Liver (tissue), 9 donors: ENCODE data around the gene CACNA1B. TPM values are rescaled to one million over a fixed set of nuclear protein-coding genes. Genes with fewer than 3 reads are reported as not detected.

Source experiments
- DNase-seq: peaks from one replicate; pipeline ENCODE4 v3.0.0-alpha.2; 2017; ENCODE audit warnings: low spot score
- H3K27ac ChIP-seq, 2 donors: one replicate each; pipeline ENCODE4 v1.7.0; 2013; ENCODE audit warnings: inconsistent platforms in 2 of 2, low read length in 2 of 2, control low read depth in 1 of 2, low read depth in 1 of 2, mild to moderate bottlenecking in 1 of 2
- H3K27me3 ChIP-seq, 4 donors: one replicate each; pipeline versions ENCODE4 v1.6.1 to v1.7.0; 2013; ENCODE audit warnings: low read length in 3 of 4, inconsistent platforms in 1 of 4, mild to moderate bottlenecking in 1 of 4, moderate library complexity in 1 of 4; ENCODE audit not compliant: control insufficient read depth in 4 of 4, insufficient read depth in 4 of 4
- H3K36me3 ChIP-seq, 4 donors: one replicate each; pipeline versions ENCODE4 v1.6.1 to v1.7.0; 2013; ENCODE audit warnings: low read length in 3 of 4, mild to moderate bottlenecking in 3 of 4, low read depth in 1 of 4, moderate library complexity in 1 of 4; ENCODE audit not compliant: control insufficient read depth in 4 of 4, insufficient read depth in 3 of 4
- H3K4me1 ChIP-seq, 4 donors: one replicate each; pipeline versions ENCODE4 v1.6.1 to v1.7.0; 2013; ENCODE audit warnings: low read length in 3 of 4, mild to moderate bottlenecking in 3 of 4, moderate library complexity in 1 of 4; ENCODE audit not compliant: control insufficient read depth in 4 of 4, insufficient read depth in 4 of 4
- H3K4me3 ChIP-seq, 3 donors: one replicate each; pipeline versions ENCODE4 v1.6.1 to v1.7.0; 2013; ENCODE audit warnings: low read length in 3 of 3, control low read depth in 1 of 3, low read depth in 1 of 3, mild to moderate bottlenecking in 1 of 3
- H3K9ac ChIP-seq, 2 donors: one replicate each; pipeline ENCODE4 v1.7.0; 2013; ENCODE audit warnings: low read length in 2 of 2, mild to moderate bottlenecking in 2 of 2, moderate library complexity in 2 of 2, control low read depth in 1 of 2, low read depth in 1 of 2
- H3K9me3 ChIP-seq, 4 donors: one replicate each; pipeline versions ENCODE4 v1.6.1 to v1.7.0; 2013; ENCODE audit warnings: low read length in 3 of 4; ENCODE audit not compliant: control insufficient read depth in 4 of 4
- ATF3 ChIP-seq: IDR thresholded peaks from 2 replicates; pipeline ENCODE4 v1.6.1; 2016; ENCODE audit warnings: antibody characterized with exemption
- CTCF ChIP-seq: fragments of 150-350 bp; IDR thresholded peaks from 2 replicates; pipeline ENCODE4 v1.5.1; 2017; ENCODE audit warnings: improper control_type of control experiment, low read depth, low read length; ENCODE audit not compliant: missing input control
- EGR1 ChIP-seq, 2 donors: IDR thresholded peaks; 2 replicates each; pipeline ENCODE4 v1.6.1; 2016 to 2018; ENCODE audit warnings: antibody characterized with exemption in 2 of 2, low read depth in 2 of 2
- FOXA1 ChIP-seq: IDR thresholded peaks from 2 replicates; pipeline ENCODE4 v1.6.1; 2016; ENCODE audit warnings: antibody characterized with exemption
- FOXA2 ChIP-seq: IDR thresholded peaks from 2 replicates; pipeline ENCODE4 v1.6.1; 2016; ENCODE audit warnings: antibody characterized with exemption
- GABPA ChIP-seq, 2 donors: IDR thresholded peaks in 1 of 2; conservative IDR thresholded peaks in 1 of 2; 2 replicates each; pipeline ENCODE4 v1.6.1; 2016; ENCODE audit warnings: antibody characterized with exemption in 2 of 2, mild to moderate bottlenecking in 1 of 2, moderate library complexity in 1 of 2
- HNF4A ChIP-seq, 2 donors: conservative IDR thresholded peaks; 2 replicates each; pipeline ENCODE4 v1.6.1; 2016; ENCODE audit warnings: antibody characterized with exemption in 2 of 2, mild to moderate bottlenecking in 2 of 2
- HNF4G ChIP-seq: IDR thresholded peaks from 2 replicates; pipeline ENCODE4 v1.6.1; 2016; ENCODE audit warnings: antibody characterized with exemption
- JUND ChIP-seq, 2 donors: IDR thresholded peaks; 2 replicates each; pipeline ENCODE4 v1.6.1; 2016; ENCODE audit warnings: antibody characterized with exemption in 2 of 2
- MAX ChIP-seq: IDR thresholded peaks from 2 replicates; pipeline ENCODE4 v1.6.1; 2016; ENCODE audit warnings: antibody characterized with exemption
- NR2F2 ChIP-seq: IDR thresholded peaks from 2 replicates; pipeline ENCODE4 v1.6.1; 2016; ENCODE audit warnings: antibody characterized with exemption
- RAD21 ChIP-seq, 2 donors: IDR thresholded peaks; 2 replicates each; pipeline ENCODE4 v1.6.1; 2016; ENCODE audit warnings: antibody characterized with exemption in 2 of 2, mild to moderate bottlenecking in 2 of 2
- REST ChIP-seq: IDR thresholded peaks from 2 replicates; pipeline ENCODE4 v1.6.1; 2016; ENCODE audit warnings: antibody characterized with exemption, mild to moderate bottlenecking
- RXRA ChIP-seq, 2 donors: IDR thresholded peaks; 2 replicates each; pipeline ENCODE4 v1.6.1; 2017 to 2018; ENCODE audit warnings: antibody characterized with exemption in 2 of 2, mild to moderate bottlenecking in 1 of 2
- SP1 ChIP-seq: IDR thresholded peaks from 2 replicates; pipeline ENCODE4 v1.6.1; 2018; ENCODE audit warnings: antibody characterized with exemption, mild to moderate bottlenecking
- TAF1 ChIP-seq: conservative IDR thresholded peaks from 2 replicates; pipeline ENCODE4 v1.6.1; 2016; ENCODE audit warnings: antibody characterized with exemption, mild to moderate bottlenecking
- YY1 ChIP-seq: IDR thresholded peaks from 2 replicates; pipeline ENCODE4 v1.6.1; 2016; ENCODE audit warnings: antibody characterized with exemption, mild to moderate bottlenecking
- ZBTB33 ChIP-seq: IDR thresholded peaks from 2 replicates; pipeline ENCODE4 v1.6.1; 2016; ENCODE audit warnings: antibody characterized with exemption
- WGBS: extraction: QIAGEN DNeasy Blood & Tissue Kit; methylation state at CpG from one replicate; pipeline ENCODE4 v1.1.7; 2013; 5-methylcytosine and 5-hydroxymethylcytosine counted together
- polyA plus RNA-seq, 2 donors: library from polyadenylated mRNA; stranded (reverse) in 1 of 2; unstranded in 1 of 2; fragments of 200-250 nt in 1 of 2; fragments of >200 nt in 1 of 2; fragmentation: Nextera tagmentation in 1 of 2; extraction: Ambion mirVana in 1 of 2; gene quantifications; one replicate each; pipeline versions ENCODE4 v1.2.1 to v1.2.3, GENCODE V29; 2013 to 2015
- total RNA-seq, 2 donors: library from RNA; depleted of rRNA; stranded (reverse); fragments of >200 nt; gene quantifications; one replicate each; pipeline ENCODE4 v1.2.3, GENCODE V29; 2014
- donor health status: healthy.
- donor health status: healthy.
- donor health status: healthy.
- donor health status: healthy.
- donor health status: healthy.

CACNA1B gene
- total and polyA plus RNA-seq, 4 donors, result under 0.01 to 0.05 TPM; not detected in 2

DNA sequence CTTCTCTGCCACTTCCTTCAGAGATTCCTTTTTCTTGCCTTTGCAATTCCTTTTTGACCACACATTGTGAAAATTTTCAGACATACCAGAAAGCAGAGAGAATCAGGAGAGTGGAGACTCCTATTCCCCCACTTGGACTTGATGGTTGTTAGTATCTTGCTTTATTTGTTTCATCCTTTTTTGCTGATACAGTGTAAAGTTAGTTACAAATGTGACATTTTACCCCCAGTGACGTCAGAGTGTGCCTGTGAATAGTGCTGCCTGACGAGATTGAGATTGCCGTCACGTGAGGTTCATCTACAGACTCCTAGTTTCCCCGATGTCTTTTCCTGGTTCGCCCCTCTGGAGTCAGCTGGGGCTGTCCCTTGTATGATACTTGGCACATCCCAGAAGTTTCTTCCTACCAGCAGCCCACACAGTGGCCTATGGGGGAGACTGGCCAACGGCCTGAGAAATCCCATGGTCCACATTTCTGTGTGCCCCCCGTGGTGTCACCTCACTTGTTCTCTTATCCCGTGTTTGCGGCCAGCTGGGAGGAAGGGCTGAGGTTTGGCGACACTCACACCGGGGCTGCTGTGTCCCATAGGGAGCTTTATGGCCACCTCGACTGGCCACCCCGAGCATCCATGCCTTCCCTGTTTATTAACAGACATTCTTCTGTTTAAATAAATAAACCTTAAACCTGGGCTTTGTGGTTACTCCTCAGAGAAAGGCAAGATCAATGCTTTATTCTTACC is 48.2 kb upstream of the CACNA1B start:
- peaks cover 12 to 48% (median 20%) of the 10 kb centered on the region in 4 donors for H3K36me3 ChIP-seq
- no peak for TF ChIP-seq JUND (IDR thresholded peaks at IDR 0.05)
- TF ChIP-seq ZBTB33, result no peak
- no peak for TF ChIP-seq RXRA (IDR thresholded peaks at IDR 0.05)
- no peak for TF ChIP-seq SP1
- no peak for TF ChIP-seq EGR1 (IDR thresholded peaks at IDR 0.05; ENCODE audit: low read depth in 2 of 2)
- no peak for TF ChIP-seq RAD21 (IDR thresholded peaks at IDR 0.05)
- TF ChIP-seq NR2F2, result no peak
- TF ChIP-seq HNF4A (conservative IDR thresholded peaks at IDR 0.05), result no peak
- no peak for TF ChIP-seq FOXA2
- no peak for TF ChIP-seq MAX
- TF ChIP-seq FOXA1, result no peak
- TF ChIP-seq TAF1, result no peak
- no peak for TF ChIP-seq YY1
- TF ChIP-seq ATF3, result no peak
- no peak for TF ChIP-seq GABPA (IDR thresholded peaks at IDR 0.05 in 1 of 2, conservative IDR thresholded peaks at IDR 0.05 in 1 of 2)
- no peak for TF ChIP-seq HNF4G
- no peak for TF ChIP-seq CTCF
- no peak for TF ChIP-seq REST
- no peaks in the 10 kb centered on the region for H3K27me3 ChIP-seq
- no peaks in the 10 kb centered on the region for H3K4me1 ChIP-seq
- H3K9ac ChIP-seq, result no peak overlapping the region
- H3K9me3 ChIP-seq, result no peaks in the 10 kb centered on the region
- WGBS, result 97% methylated on average over 14 of the region's 14 CpGs
- no peak overlapping the region for H3K4me3 ChIP-seq
- H3K27ac ChIP-seq, result no peak overlapping the region
- DNase-seq, result no peak
